NCI-H146 treated with DMSO at 0.1 percent for 48 hours (cell line): ENCODE measurements around the gene NUAK2.
A peak's percentile ranks its signal among the peaks of the same experiment; 100 is the strongest.
"Not testable (repeated sequence)": the region's sequence is repeated elsewhere in the genome, so short reads cannot be mapped to it uniquely, and the experiment has no call there.

ENCODE experiments used
- DNase-seq: peaks from one replicate; lab custom pipeline; 2025; ENCODE audit not compliant: unreplicated experiment; lab: John Stamatoyannopoulos, UW

NUAK2 gene

GRCh38 chr1:205298191-205298994 is 23.2 kb downstream of the NUAK2 start:
- DNase-seq = no peak

- not testable (repeated sequence) for DNase-seq
Measured at GRCh38 chr1:205297546-205298177, 23.9 kb downstream of the NUAK2 start.

- no peak for DNase-seq
Measured at GRCh38 chr1:205296154-205296553, 25.4 kb downstream of the NUAK2 start.

- DNase-seq = no peak
Measured at GRCh38 chr1:205294934-205295333, 26.6 kb downstream of the NUAK2 start.

- DNase-seq = no peak
Measured at GRCh38 chr1:205294175-205294917, 27.2 kb downstream of the NUAK2 start.

GRCh38 chr1:205293350-205294074 is 28.0 kb downstream of the NUAK2 start:
- DNase-seq = no peak

- DNase-seq = no peak
Measured at GRCh38 chr1:205291596-205291995, 29.9 kb downstream of the NUAK2 start.

- DNase-seq = no peak
Measured at GRCh38 chr1:205287767-205288559, 33.6 kb downstream of the NUAK2 start.

GRCh38 chr1:205287076-205287475 is 34.5 kb downstream of the NUAK2 start:
- no peak for DNase-seq

- DNase-seq = no peak
Measured at GRCh38 chr1:205286335-205286950, 35.1 kb downstream of the NUAK2 start.

- DNase-seq = no peak
Measured at GRCh38 chr1:205285381-205286101, 36.0 kb downstream of the NUAK2 start.

GRCh38 chr1:205284420-205285144 is 37.0 kb downstream of the NUAK2 start:
- DNase-seq = peak; percentile 78

- DNase-seq = no peak
Measured at GRCh38 chr1:205283270-205284147, 38.0 kb downstream of the NUAK2 start.

- DNase-seq = not testable (repeated sequence)
Measured at GRCh38 chr1:205280666-205281395, 40.7 kb downstream of the NUAK2 start.

- no peak for DNase-seq
Measured at GRCh38 chr1:205279986-205280385, 41.6 kb downstream of the NUAK2 start.

- DNase-seq = no peak
Measured at GRCh38 chr1:205276689-205277065, 44.9 kb downstream of the NUAK2 start.
